Neutrophil (primary cell): ENCODE measurements around the gene KNCN.

Experiments used
- H3K27ac ChIP-seq: fragments of 200-600 bp; sonication (generic); 2 replicates; pipeline ENCODE4 v1.5.1; 2016; ENCODE audit warnings: mild to moderate bottlenecking, moderate library complexity
- H3K27me3 ChIP-seq: fragments of 200-600 bp; sonication (generic); 2 replicates; pipeline ENCODE4 v1.6.0; 2016; ENCODE audit warnings: mild to moderate bottlenecking
- H3K36me3 ChIP-seq: fragments of 200-600 bp; sonication (generic); 2 replicates; pipeline ENCODE4 v1.5.1; 2017
- H3K4me1 ChIP-seq, 2 experiments: fragments of 200-600 bp in 1 of 2; sonication (generic) in 1 of 2; 1 replicate in 1 of 2; 2 replicates in 1 of 2; pipeline versions ENCODE4 v1.5.1 to v1.6.1; 2013 to 2016; ENCODE audit warnings: low read depth in 1 of 2, low read length in 1 of 2, mild to moderate bottlenecking in 1 of 2, moderate library complexity in 1 of 2; ENCODE audit not compliant: control insufficient read depth in 1 of 2, insufficient read depth in 1 of 2
- H3K4me3 ChIP-seq, 2 experiments: fragments of 200-600 bp in 1 of 2; sonication (generic) in 1 of 2; 1 replicate in 1 of 2; 2 replicates in 1 of 2; pipeline ENCODE4 v1.5.1; 2013 to 2016; ENCODE audit warnings: low read depth in 1 of 2, low read length in 1 of 2, mild to moderate bottlenecking in 1 of 2, moderate library complexity in 1 of 2
- H3K9me3 ChIP-seq: fragments of 200-600 bp; sonication (generic); 2 replicates; pipeline ENCODE4 v1.5.1; 2016
- TF ChIP-seq, protein P1 (sequence below): fragments of 200-600 bp; sonication (generic); IDR thresholded peaks from 2 replicates; pipeline ENCODE4 v1.5.1; 2016; ENCODE audit warnings: antibody characterized with exemption

The KNCN gene

DNA sequence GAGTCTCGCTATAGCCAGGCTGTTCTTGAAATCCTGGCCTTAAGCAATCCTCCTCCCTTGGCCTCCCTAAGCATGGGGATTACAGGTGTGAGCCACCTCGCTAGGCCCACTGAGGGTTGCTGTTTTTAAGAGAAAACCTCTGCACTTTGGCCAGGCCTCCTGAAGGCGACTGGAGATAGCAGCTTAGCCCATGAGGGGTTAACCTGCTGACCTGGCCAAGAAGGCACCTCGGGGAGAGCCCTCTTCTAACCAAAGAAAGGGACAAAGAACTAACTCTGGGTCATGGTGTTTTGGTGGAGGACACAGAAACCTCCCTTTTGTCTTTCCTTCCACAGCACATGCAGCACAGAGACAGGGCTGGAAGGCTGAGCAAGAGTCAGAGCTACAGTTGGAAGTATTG lies 17.7 kb upstream of the KNCN start:
- H3K27me3 ChIP-seq = no peaks in the 10 kb centered on the region
- no peaks in the 10 kb centered on the region for H3K9me3 ChIP-seq
- TF ChIP-seq, protein P1, sequence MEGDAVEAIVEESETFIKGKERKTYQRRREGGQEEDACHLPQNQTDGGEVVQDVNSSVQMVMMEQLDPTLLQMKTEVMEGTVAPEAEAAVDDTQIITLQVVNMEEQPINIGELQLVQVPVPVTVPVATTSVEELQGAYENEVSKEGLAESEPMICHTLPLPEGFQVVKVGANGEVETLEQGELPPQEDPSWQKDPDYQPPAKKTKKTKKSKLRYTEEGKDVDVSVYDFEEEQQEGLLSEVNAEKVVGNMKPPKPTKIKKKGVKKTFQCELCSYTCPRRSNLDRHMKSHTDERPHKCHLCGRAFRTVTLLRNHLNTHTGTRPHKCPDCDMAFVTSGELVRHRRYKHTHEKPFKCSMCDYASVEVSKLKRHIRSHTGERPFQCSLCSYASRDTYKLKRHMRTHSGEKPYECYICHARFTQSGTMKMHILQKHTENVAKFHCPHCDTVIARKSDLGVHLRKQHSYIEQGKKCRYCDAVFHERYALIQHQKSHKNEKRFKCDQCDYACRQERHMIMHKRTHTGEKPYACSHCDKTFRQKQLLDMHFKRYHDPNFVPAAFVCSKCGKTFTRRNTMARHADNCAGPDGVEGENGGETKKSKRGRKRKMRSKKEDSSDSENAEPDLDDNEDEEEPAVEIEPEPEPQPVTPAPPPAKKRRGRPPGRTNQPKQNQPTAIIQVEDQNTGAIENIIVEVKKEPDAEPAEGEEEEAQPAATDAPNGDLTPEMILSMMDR = no peak
- H3K4me3 ChIP-seq = no peak overlapping the region
- H3K36me3 ChIP-seq = peaks cover 95% of the 10 kb centered on the region
- H3K27ac ChIP-seq = no peak overlapping the region
- H3K4me1 ChIP-seq = no peaks in the 10 kb centered on the region

DNA sequence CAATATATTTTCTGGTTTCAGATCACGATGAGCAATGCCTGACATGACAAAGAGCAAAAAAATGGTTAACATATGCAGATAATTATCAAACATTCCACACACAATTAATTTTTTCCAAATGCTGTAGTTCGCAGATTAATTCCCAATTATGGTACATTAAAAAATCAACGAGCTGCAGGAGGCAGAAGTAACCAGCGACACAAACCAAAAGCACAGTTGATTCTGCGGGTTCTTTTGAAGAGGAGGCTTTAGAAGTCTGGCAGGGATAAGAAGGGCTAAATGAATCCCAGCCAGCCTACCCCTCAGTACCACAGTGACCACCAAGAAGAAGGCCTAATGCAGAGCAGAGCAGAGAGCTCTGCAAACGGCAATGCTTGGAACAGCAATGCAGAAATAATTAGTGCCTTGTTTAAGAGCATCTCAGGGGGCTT lies 17.0 kb upstream of the KNCN start:
- Histone ChIP-seq H3K9me3 (no peaks in the 10 kb centered on the region), H3K4me1 (no peaks in the 10 kb centered on the region), H3K27ac (no peak overlapping the region), H3K36me3 (peaks cover 94% of the 10 kb centered on the region), H3K27me3 (no peaks in the 10 kb centered on the region), H3K4me3 (no peak overlapping the region)
- TF ChIP-seq, protein P1 = no peak

DNA sequence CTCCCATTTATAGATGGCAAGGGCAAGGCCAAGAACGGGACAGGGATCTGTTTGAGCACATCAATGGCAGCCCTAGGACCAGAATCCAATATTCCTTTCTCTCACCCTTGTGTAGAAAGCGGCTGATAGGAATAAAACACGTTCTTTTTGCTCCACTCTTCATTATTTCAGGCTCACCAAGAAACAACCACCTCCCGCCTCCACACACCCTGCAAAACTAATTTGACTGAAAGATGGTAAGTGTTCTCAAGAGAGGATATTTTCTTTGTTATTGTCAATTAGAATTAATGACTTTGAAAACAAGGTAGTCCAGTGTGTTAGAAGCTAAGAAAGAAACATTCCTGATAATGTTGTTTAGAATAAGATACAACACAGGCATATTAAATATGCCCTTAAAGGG lies 11.9 kb upstream of the KNCN start:
- Histone ChIP-seq H3K4me3 (no peak overlapping the region), H3K36me3 (peaks cover 98% of the 10 kb centered on the region), H3K4me1 (no peaks in the 10 kb centered on the region), H3K27me3 (no peaks in the 10 kb centered on the region), H3K27ac (no peak overlapping the region), H3K9me3 (no peaks in the 10 kb centered on the region)
- TF ChIP-seq, protein P1 = no peak

DNA sequence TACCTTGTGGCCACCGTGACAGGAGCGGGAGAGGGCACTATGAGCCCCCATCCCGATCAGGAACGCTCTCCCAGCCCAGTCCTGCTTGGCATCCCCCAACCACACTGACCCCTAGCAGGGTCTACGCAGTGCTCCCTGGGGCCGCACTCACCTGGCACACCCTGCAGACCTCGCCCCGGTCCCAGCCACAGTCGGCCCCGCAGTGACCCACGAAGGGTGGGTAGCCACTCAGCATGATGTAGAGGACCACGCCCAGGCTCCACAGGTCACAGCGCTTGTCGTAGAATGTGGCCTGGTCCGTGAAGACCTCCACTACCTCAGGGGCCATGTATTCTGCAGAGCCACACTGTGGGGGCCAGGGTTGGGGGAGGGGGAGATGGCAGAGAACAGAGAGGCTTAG lies 11.1 kb upstream of the KNCN start:
- no peaks in the 10 kb centered on the region for H3K27me3 ChIP-seq
- H3K27ac ChIP-seq = no peak overlapping the region
- TF ChIP-seq, protein P1 = no peak
- H3K4me1 ChIP-seq = no peaks in the 10 kb centered on the region
- no peaks in the 10 kb centered on the region for H3K9me3 ChIP-seq
- H3K36me3 ChIP-seq = peaks cover 98% of the 10 kb centered on the region
- no peak overlapping the region for H3K4me3 ChIP-seq

DNA sequence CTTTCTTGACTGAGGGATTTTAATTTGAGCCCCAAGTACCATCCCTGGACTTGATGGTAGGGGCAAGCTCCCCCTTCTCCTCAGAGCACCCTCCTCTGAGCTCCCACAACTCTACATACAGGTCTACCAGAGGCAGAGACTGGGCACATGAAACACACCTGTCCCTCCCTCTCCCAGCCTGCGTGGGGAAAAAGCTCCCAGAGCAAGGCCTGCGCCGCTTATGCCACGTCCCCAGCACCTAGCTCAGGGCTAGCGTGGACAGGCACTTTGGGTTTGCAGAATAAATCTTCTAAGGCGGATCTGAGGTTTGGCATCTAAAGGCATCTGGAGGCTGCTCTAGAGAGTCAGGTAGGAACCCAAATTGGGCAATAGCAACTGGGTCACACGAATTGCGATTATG lies 7.5 kb upstream of the KNCN start:
- TF ChIP-seq, protein P1 = no peak
- Histone ChIP-seq H3K9me3 (no peaks in the 10 kb centered on the region), H3K36me3 (peaks cover 74% of the 10 kb centered on the region), H3K27me3 (no peaks in the 10 kb centered on the region), H3K4me3 (no peak overlapping the region), H3K27ac (no peak overlapping the region), H3K4me1 (no peaks in the 10 kb centered on the region)
